ENCODE results near the gene SPIRE2. TPM values are rescaled to one million over a fixed set of nuclear protein-coding genes. Genes with fewer than 3 reads are reported as not detected.
A peak's percentile ranks its signal among the peaks of the same experiment; 100 is the strongest.

Gene SPIRE2
- total RNA-seq, 2 donors from 2014 or later, result 51.7 to 80.5 TPM

GRCh38 chr16:89862732-89863131 lies 34.5 kb downstream of the SPIRE2 start:
- no peak overlapping the region for H3K4me3 ChIP-seq
- intact Hi-C loops (cut with DNase I), result loop anchor here (5.0 to 10.0 kb wide), 3 partner anchors 48 to 155 kb away; partner anchors contain the start of gene FANCA
- peaks cover 8% of the 10 kb centered on the region for H3K4me1 ChIP-seq
- H3K27ac ChIP-seq, result peak overlapping the region; percentile 55
- H3K9me3 ChIP-seq, result no peaks in the 10 kb centered on the region
- no peak for DNase-seq
- no peaks in the 10 kb centered on the region for H3K27me3 ChIP-seq
- no peak overlapping the region for H3K9ac ChIP-seq (ENCODE audit: low read depth in 2 of 2, low read length in 2 of 2)
- H3K36me3 ChIP-seq, result no peaks in the 10 kb centered on the region
- no peak for TF ChIP-seq CTCF (IDR thresholded peaks at IDR 0.05)

- H3K9me3 ChIP-seq, result no peaks in the 10 kb centered on the region
- peak overlapping the region; percentile 2 to 30 for H3K9ac ChIP-seq (ENCODE audit: low read depth in 2 of 2, low read length in 2 of 2)
- intact Hi-C loops (cut with DNase I), result loop anchor here (5.0 to 10.0 kb wide), 3 partner anchors 49 to 157 kb away; partner anchors contain the start of gene FANCA
- H3K27me3 ChIP-seq, result no peaks in the 10 kb centered on the region
- TF ChIP-seq CTCF (IDR thresholded peaks at IDR 0.05), result no peak
- H3K36me3 ChIP-seq, result no peaks in the 10 kb centered on the region
- DNase-seq, result no peak
- no peak overlapping the region for H3K4me3 ChIP-seq
- H3K27ac ChIP-seq, result peak overlapping the region; percentile 55
- peaks cover 8% of the 10 kb centered on the region for H3K4me1 ChIP-seq
Observed at GRCh38 chr16:89863741-89864526, 35.7 kb downstream of the SPIRE2 start.

- H3K27ac ChIP-seq, result peak overlapping the region; percentile 55
- no peak for DNase-seq
- H3K9ac ChIP-seq (ENCODE audit: low read depth in 2 of 2, low read length in 2 of 2), result peak overlapping the region; percentile 2 to 30
- no peaks in the 10 kb centered on the region for H3K36me3 ChIP-seq
- no peak overlapping the region for H3K4me3 ChIP-seq
- no peaks in the 10 kb centered on the region for H3K9me3 ChIP-seq
- H3K27me3 ChIP-seq, result no peaks in the 10 kb centered on the region
- intact Hi-C loops (cut with DNase I), result loop anchor here (5.0 to 10.0 kb wide), 3 partner anchors 50 to 157 kb away; partner anchors contain the start of gene FANCA
- H3K4me1 ChIP-seq, result peaks cover 8% of the 10 kb centered on the region
- TF ChIP-seq CTCF (IDR thresholded peaks at IDR 0.05), result no peak
Observed at GRCh38 chr16:89864527-89864820, 36.2 kb downstream of the SPIRE2 start.

- H3K27ac ChIP-seq, result no peak overlapping the region
- H3K36me3 ChIP-seq, result no peaks in the 10 kb centered on the region
- no peak for TF ChIP-seq CTCF (IDR thresholded peaks at IDR 0.05)
- intact Hi-C loops (cut with DNase I), result loop anchor here (10.0 kb wide), 1 partner anchor 53 kb away; the partner anchor contains the start of gene FANCA
- H3K9ac ChIP-seq (ENCODE audit: low read depth in 2 of 2, low read length in 2 of 2), result no peak overlapping the region
- H3K27me3 ChIP-seq, result no peaks in the 10 kb centered on the region
- DNase-seq, result no peak
- no peaks in the 10 kb centered on the region for H3K9me3 ChIP-seq
- H3K4me1 ChIP-seq, result peaks cover 8% of the 10 kb centered on the region
- no peak overlapping the region for H3K4me3 ChIP-seq
Observed at GRCh38 chr16:89867918-89868317, 39.6 kb downstream of the SPIRE2 start.

GRCh38 chr16:89869911-89870310 lies 41.6 kb downstream of the SPIRE2 start:
- H3K9me3 ChIP-seq, result no peaks in the 10 kb centered on the region
- H3K4me1 ChIP-seq, result no peaks in the 10 kb centered on the region
- no peak overlapping the region for H3K27ac ChIP-seq
- H3K36me3 ChIP-seq, result no peaks in the 10 kb centered on the region
- H3K27me3 ChIP-seq, result no peaks in the 10 kb centered on the region
- intact Hi-C loops (cut with DNase I), result loop anchor here (10.0 kb wide), 1 partner anchor 55 kb away; the partner anchor contains the start of gene FANCA
- no peak for TF ChIP-seq CTCF (IDR thresholded peaks at IDR 0.05)
- DNase-seq, result no peak
- H3K4me3 ChIP-seq, result no peak overlapping the region
- H3K9ac ChIP-seq (ENCODE audit: low read depth in 2 of 2, low read length in 2 of 2), result no peak overlapping the region
